GM18909 (cell line): ENCODE measurements around the gene SLC9A5.

Source experiments
- ATAC-seq: cut with Tn5 transposase; IDR thresholded peaks from one replicate; pipeline ENCODE4 v1.9.1; 2021; ENCODE audit warnings: mild to moderate bottlenecking; ENCODE audit not compliant: unreplicated experiment, poor library complexity

SLC9A5 gene

DNA sequence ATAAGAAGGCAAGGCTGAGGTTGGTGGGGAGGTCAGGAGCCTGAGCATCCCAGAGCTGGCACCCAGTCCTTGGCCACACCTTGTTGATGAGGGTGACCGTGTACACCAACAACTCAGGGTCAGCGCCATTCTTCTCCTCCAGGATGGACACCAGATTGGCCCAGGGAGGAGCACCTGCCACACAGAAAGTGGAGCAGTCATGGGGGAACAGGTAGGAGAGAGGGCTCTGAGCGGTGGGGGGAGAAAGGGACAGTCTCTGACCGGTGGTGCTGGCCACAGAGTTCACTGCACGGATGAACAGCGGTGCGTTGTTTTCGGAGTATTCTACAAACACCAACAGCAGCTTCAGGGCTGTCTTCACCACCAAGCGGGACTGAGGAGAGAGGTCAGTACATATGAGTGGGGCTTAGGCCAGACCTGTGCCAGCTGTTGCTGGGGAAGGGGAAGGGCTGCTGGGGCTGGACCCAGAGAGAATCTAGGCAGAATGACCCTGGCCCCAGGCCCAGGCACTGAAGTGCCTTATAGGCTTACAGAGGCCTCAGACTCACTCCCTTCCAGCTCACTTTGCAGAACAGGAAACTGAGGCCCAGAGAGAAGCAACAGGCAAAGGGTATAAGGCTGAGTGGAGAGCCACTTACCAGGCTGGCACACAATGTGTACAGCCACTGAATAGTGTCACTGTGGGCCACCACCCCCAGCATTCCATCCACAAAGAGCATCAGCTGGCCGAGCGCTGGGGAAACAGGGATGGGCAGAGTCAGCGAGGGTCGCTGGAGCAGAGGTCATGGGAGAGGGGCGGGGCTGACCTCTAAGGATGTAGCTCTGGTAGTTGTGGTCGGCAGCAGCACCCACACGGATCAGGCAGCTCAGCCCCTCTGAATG lies 11.1 kb upstream of the SLC9A5 start:
- ATAC-seq: no peak

DNA sequence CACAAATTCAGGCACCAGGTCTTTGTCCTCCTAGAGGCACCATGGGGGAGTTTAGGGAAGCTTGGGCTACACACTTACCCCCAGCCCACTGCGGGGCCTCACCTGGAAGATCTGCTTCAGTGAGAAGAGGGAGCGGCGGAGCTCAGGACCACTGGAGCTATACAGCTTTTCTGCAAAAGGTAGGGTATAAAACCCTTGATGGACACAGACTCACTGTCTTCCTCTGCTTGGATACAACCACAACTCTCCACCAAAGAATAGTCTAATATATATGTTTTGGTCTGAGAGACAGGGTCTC lies 10.6 kb upstream of the SLC9A5 start:
- no peak for ATAC-seq

DNA sequence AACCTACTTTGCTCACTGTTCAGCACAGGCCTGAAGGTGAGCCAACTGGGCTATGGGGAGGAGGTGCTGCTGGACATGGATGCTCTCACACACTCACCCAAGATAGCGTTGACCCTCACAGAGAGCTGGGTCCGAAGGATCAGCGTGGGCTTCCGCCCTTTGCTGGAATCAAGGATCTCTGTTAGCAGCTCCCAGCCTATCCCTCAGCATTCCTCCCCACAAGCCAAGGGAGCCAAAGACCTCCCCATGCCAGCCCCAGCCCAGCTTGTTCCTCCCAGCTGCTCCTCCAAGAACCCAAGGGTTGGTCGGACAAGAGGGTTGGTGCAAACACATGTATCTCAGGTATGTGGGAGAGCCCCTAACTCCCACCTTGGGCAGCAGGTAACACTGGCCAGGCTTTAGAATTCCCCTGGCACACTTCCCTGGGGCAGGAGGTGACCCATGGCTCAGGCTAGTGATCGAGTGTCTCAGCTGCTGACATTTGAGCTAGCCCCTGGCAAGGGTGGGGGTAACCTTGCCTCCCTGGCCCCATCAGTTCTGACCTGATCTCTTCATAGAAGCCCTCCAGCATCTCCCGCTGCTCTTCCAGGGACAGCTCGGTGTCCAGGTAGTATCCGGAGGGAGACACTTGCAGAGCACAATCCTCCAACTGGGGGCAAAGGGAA lies 9.8 kb upstream of the SLC9A5 start:
- no peak for ATAC-seq

DNA sequence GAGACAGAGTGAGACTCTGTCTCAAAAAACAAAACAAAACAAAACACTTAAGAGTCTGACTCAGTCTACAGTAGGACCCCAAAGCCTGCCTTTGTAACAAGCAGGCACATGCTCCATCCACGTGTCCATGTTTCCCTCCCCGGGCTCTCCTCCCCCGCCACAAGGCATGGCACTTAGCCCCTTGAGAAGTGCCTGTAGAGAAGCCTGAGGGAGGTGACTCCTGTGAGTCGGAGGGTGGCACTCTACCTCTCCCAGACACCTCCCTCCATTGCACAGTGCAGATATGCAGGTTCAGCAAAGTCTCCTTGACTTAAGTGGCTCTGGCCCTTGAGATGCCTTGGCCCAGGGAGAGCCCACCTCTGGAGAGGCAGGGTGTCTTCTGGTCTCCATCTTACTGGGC lies 8.3 kb upstream of the SLC9A5 start:
- ATAC-seq: no peak

DNA sequence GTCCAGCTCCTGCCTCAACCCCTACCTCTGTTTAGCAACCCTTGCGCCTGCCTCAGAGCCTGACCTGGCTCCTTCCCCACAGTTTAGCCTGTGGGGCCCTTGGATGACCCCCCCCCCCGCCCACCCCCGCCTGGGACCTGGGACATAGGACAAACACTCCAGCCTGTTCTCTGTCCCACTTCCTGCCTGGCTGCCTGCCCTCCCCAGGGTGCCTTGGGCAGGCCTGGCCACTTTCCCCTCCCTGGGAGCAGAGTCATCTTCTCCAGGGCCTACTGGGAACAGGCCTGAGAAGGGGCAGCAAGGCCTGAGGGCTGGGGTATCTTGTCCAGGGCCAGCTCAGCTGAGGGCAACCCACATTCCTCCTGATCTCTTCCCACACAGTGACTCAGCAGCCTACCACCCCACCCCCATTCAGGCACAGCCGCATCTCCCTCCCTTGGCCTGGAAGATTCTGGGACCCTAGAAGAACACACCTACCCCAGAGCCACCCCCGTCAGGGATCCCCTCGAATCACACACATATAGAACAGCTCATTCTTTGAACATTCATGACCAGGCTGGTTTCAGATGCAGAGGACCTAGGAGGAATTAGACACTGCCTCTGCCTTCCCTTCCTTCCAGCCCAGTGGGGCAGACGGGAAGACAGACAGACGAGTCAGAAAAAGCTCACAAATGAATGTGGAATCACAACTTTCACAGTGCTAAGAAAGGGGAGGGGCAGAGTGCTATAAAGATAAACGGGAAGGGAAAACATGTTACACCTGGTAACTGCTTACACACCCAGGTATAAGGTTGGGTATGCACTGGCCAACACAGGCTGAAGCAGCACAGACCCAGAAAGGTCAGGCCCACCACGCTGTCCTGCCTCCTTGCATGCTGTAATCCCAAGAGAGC lies 7.5 kb upstream of the SLC9A5 start:
- ATAC-seq: no peak

DNA sequence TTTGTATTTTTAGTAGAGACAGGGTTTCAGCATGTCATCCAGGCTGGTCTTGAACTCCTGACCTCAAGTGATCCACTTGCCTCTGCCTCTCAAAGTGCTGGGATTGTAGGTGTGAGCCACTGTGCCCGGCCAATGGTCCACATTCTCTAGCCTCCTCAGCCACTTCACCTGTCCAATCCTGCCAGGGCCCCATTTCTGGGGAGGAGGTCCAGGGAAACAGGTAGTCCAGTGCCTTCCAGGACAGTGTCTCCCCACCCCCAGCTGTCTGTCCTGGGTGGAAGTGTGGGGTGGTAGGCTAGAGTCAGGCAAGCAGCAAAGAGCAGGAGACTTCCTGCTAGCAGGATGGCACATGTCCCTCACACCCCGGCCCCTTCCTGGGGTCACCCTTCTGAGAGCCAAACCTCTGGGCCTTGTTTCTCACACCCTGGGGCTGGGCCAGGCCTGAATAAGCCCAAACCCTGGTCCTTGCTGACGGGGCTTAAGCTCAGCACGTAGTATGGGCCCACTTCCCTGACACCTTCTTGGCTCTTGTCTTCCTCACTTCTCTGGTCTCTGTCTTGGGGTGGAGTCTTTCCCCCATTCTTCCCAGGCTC lies 6.5 kb upstream of the SLC9A5 start:
- ATAC-seq: no peak

DNA sequence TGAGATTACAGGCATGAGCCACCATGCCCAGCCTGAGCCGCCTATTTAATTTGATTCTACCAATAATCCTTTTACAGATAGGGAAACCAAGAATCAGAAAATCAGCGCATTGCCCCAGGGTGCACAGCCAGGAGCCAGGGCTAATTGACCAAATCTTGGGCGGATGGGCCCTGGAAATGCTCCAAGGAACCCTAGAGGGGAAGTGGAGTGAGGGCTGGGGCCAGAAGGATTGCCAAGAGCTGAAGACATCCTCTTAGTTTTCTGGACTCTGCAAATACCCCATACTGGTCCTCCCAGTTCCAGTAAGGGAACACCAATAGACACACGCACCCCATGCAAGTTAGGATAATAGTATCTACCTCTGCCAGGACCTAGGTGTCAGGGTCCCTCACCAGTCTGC lies 5.3 kb upstream of the SLC9A5 start:
- ATAC-seq: no peak

DNA sequence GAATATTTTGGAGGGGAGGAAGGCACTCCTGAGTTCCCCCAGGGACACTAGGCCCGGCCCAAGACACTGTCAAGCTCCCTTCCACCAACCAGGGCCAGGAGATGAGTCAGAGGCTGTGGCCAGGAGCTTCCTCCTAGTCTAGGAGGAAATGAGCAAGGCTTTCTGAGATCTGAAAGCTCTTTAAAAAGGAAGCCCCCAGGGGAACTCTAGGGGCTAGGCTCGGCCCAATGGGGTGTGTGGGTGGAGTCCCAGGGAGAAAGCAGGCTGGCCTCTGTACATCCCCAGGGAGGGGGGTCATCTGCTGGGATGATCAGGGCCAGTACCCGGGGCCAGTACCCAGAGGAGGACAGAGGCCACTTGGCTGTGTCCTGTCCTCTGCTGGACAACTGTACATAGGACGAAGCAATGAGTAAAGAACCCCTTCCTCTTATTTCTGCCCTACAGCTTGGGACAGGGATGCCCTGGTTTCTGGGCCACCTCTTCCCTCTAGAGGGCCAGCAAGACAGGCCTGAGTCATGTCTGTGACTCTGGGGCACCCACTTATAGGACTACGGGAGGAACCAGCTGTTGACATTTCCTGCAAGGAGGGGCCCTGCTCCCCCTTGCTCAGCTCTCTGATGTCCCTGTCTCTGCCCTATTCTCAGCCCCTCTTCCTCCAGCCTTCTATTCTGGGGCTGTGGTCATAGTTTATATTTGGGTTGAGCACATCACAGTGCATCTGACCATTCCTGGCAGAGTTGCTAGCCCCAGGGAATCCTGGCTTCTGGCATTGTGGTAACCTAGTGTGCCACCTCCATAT lies 4.2 kb upstream of the SLC9A5 start:
- peak; percentile 54 for ATAC-seq

DNA sequence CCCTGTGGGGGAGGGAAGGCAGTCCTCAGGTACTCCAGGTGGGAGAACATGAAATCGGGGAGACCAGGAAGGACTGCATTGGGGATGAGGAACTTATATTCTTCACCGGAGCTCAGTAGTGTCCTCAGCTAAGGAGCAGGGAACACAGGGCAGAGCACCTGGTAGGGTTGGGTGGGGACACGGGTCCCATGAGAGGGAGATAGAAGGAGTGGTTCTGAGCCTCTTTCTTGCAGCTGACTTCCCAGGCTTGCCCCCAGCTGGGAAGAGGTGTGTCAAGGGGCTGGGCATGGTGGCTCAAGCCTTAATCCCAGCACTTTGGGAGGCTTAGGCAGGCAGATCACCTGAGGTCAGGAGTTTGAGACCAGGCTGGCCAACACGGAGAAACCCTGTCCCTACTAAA lies 3.6 kb upstream of the SLC9A5 start:
- ATAC-seq: no peak

DNA sequence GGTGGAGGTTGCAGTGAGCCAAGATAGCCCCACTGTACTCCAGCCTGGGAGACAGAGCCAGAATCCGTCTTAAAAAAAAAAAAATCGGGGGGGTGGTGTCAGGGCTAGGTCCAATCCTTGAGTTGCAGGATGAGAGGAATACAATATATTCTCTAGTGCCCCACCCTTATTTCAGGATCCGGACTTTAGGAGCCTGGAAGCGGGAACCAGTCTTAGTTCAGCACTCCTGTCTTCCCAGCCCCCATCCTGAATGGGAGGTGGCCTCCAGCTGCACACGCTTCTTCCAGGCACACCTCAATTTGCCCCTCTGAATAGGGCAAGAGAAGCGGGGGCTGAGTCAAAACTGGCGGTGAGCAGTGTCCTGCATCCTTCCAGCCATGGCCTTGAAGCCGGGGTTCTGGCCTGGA lies 3.1 kb upstream of the SLC9A5 start:
- no peak for ATAC-seq

DNA sequence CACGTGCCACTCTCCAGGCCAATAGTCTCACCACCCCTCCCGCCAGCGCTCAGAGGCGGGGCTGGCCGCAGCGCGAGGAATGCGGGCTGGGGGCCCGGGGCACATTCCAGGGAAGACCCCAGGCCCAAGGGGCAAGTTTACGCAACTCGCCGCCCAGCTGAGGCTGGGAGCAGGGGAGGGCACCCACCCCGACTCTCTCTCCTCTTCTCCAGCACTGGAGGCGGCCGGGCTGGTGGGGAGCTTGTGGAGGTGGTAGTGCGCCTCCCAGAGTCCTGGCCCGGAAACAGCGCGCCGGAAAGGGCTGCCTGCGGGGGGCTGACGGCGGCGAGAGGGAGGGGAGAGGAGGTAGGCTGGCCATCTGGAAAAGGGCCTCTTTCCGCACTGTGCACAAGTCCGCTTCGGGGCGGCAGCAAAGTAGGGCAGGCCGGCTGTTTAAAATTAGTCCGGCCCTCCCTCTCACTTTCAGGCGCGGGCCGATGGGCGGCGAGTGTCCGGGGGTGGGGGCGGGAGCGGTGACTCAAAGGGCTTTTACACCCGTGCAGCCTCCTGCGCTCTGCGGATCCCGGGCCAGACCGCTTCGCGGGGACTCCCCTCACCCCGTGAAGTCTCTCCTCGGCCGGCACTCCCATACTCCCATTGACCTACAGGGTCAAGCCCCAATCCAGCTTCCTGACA lies 2.6 kb upstream of the SLC9A5 start:
- peak; percentile 25 for ATAC-seq

DNA sequence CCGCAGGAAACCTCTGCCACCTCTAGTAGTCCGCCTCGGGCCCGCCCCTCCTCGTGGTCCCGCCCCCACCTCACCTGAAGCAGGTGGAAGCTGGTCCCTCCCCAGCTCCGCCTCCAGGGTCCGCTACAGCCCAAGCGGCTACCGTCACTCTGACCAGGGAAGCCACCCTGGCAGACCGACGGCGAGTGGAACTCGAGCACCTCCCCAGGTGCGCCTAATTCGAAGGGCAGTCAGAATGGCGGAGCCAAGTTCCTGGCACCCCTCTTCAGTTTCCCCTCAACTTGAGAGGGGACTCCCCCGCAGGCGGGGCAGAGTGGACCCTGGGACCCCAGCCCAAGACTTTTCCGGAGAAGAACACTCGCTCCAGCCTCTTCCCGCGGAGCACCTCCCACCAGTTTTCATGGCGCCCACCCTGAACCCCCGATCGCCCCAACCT lies 2.0 kb upstream of the SLC9A5 start:
- peak; percentile 2 for ATAC-seq

DNA sequence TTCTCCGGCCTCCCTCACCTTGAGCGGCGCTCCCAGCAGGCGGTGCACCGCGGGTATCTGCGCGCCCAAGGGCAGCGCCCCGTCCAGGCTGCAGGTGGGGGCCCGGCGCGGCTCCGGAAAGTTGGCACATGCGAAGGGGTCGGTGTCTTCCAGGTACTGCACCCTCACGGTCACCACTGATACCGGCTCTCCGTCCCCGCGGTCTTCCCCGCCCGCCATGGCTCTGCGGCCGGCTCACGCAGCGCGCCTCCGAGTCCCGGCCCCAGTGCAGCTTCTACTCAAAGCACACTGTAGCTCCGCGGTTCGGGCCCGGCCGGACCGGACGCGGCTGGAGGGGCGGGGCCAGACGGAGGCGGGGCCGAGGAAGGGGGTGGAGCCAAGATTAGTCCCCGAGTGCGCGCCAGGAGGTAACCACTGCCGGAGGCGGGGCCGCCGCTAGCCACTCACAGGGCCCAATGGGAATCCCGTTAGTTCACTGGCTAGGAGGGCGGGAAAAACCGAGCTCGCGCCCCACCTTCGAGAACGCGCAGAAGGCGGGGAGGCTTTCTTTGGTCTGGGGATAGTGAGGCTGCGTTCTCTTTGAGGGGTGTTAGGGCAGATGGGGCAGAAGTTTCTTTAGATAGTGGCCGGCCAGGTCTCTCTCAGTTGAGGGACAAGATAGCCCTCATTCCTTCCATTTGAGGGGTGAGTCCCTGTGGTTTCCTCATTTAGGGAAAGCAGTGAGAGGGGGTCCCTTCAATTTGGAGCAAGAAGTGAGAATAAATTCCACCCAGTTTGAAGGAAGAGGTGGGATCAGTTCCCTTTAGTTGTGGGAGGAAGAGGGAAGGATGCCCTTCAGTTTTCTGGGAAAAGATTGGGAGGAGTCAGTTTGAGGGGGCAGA lies 1.3 kb upstream of the SLC9A5 start, which contains the start of gene FHOD1:
Gene FHOD1 (minus strand): TSS at position 290 of the 881 bp plus-strand sequence. CDS start 71 bp downstream, at position 219.
- peak; percentile 60 for ATAC-seq

DNA sequence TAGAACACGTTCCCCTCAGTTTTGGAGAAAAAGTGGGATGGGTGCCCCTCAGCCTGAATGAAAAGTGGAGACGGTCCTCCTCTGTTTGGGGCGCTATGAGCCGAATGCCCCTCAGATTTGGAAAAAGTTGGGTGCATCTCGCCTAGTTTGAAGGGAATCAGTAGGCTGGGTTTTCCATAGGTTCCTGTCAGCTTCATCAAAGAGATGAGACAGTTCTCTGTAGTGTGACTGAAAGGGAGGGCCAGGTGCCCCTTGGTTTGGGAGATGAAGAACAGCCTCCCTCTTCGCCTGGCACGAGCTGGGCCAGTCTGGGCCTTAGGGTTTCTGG lies 742 bp upstream of the SLC9A5 start:
- no peak for ATAC-seq

DNA sequence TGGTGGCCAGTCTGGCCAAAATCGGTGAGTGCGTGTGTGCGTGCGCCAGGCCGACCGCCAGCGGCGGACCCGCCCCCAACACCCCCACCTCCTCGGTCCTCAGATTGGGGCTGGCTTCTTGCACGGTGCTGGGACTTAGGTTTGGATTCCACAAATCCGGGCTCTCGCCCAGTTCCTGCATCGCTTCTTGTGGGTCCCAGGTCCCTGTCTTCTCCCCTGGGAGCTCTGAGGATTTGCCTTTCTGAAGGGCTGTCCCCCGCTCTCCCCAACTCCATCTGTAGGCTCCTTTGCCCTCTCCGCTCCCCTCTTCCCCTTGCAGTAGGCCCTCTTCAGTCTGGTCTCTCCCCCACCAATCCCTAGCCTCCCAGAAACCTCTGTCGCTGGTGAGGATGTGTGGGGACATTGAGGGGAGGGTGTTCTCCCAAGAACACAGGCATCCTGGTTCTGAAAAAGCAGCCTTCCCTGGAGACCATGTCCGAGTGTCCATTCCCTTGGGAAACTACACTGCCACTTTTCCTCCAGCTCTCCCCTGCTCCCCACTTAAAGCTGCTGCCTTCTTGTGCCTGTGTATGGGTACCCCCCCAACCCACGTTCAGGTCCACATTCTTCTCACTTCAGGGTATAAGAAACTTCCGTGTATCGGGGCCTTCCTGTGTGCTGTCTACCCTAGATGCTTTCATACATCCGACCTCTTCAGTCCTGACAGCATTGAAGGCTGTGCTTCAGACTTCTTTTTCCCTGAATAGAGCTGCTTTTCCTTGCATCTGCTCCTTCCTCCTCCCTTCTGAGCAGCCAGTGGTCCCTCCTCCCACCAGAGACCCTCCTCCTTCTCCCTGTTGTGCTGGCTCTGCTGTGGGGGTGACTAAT lies 632 bp downstream of the SLC9A5 start:
- ATAC-seq: no peak

DNA sequence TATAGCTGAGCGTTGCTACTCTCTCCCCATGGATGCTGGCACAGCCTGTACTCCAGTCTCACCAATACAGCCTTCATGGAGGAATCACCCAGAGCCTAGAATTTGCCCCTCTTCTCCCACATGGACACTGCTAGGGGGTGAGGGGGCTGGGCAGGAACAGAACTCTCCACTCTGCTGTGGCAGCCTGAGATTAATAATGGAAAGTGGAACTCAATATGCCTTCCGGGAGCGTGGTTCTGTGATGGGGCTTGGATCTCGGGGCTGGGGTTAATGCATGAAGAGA lies 1.2 kb downstream of the SLC9A5 start:
- no peak for ATAC-seq

DNA sequence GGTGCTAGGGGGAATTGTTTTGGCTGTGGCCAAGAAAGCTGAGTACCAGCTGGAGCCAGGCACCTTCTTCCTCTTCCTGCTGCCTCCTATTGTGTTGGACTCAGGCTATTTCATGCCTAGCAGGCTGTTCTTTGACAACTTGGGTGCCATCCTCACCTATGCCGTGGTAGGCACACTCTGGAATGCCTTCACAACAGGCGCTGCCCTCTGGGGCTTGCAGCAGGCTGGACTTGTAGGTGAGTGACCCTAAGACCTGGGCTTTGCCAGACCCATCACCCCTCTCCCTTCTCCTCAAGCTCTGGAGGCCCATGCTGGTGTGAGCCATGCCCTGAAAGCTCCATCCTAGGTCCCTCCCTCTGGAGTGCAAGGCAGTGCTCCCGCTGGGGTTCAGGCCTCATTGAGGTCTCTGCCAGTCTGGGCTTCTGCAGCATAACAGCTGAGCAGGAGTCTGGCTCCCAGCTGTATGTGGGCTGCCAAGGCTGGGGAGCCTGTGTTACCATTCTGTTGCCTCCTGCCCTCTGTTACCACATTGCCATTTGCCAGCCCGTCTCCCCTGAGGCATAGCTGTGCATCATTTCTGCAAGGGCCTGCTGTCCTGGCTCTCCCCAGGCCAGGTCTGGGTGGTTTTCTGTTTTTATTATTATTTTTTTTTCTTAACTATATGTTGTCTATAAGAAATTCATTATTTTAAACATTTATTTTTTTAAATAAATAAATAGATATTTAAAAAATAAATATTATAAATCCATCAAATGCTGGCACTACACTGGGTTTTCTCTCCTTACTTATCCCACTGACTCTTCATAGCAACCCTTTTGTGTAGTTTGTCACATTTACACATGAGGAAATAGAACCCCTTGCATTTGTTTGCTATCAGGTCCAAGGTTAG lies 4.1 kb downstream of the SLC9A5 start:
- ATAC-seq: no peak
